ENCODE measurements around the gene SLC6A2.

DNA sequence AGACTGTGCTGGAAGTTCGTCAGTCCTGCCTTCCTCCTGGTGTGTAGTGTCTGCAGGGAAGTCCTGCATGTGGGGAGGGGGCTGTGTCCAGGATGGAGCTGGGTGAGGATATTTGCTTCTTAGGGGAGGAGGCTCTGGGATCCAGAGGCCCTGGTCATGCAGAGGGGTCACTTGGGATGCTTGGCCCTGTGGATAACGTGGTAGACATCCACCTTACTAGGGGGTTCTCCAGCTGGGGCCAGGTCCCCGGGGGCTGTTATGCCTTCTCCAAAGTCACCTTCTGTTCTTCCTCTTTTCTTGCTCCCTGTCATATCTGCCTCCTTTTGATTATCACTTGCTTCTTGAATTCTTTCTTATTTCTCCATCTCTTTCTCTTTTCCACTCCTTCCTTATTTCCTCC, 43.8 kb downstream of the SLC6A2 start:
- TF ChIP-seq POLR2AphosphoS5 (IDR thresholded peaks at IDR 0.05) = no peak
- TF ChIP-seq, protein P1, sequence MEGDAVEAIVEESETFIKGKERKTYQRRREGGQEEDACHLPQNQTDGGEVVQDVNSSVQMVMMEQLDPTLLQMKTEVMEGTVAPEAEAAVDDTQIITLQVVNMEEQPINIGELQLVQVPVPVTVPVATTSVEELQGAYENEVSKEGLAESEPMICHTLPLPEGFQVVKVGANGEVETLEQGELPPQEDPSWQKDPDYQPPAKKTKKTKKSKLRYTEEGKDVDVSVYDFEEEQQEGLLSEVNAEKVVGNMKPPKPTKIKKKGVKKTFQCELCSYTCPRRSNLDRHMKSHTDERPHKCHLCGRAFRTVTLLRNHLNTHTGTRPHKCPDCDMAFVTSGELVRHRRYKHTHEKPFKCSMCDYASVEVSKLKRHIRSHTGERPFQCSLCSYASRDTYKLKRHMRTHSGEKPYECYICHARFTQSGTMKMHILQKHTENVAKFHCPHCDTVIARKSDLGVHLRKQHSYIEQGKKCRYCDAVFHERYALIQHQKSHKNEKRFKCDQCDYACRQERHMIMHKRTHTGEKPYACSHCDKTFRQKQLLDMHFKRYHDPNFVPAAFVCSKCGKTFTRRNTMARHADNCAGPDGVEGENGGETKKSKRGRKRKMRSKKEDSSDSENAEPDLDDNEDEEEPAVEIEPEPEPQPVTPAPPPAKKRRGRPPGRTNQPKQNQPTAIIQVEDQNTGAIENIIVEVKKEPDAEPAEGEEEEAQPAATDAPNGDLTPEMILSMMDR (IDR thresholded peaks at IDR 0.05) = no peak

All from suprapubic skin (tissue), 3 donors.